ENCODE data around the gene PYGL. TPM values are rescaled to one million over a fixed set of nuclear protein-coding genes. Genes with fewer than 3 reads are reported as not detected.
"Not testable (repeated sequence)": the region's sequence is repeated elsewhere in the genome, so short reads cannot be mapped to it uniquely, and the experiment has no call there.

PYGL gene
- total RNA-seq, 1 experiment from 2014 or later, result 199 TPM

DNA sequence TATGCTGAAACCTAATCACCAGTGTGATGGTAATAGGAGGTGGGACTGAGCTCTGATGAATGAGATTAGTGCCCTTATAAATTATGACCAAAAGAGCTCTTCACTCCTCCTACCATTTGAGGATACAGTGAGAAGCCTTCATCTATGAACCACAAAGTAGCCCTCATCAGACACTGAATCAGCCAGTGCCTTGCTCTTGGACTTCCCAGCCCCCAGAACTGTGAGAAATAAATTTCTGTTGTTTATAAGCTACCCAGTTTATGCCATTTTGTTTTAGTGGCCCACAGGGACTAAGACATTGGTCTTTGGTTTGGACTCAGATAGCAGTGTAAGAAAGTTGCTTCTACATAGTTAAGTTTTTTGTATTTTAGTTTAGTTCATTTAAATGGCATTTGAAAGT lies 39.6 kb downstream of the PYGL start:
- no peak for DNase-seq (ENCODE audit: low read depth, low spot score)
- in situ Hi-C loops (cut with HindIII; ENCODE audit: low pct_unique_long_range_greater_than_20kb, low sequenced_read_pairs), result no loop called here

GRCh38 chr14:50901361-50901760 lies 42.9 kb downstream of the PYGL start:
- DNase-seq (ENCODE audit: low read depth, low spot score), result no peak
- in situ Hi-C loops (cut with HindIII; ENCODE audit: low pct_unique_long_range_greater_than_20kb, low sequenced_read_pairs), result no loop called here

- in situ Hi-C loops (cut with HindIII; ENCODE audit: low pct_unique_long_range_greater_than_20kb, low sequenced_read_pairs), result no loop called here
- no peak for DNase-seq (ENCODE audit: low read depth, low spot score)
These were observed 46.6 kb downstream of the PYGL start for GRCh38 chr14:50897658-50898175.

DNA sequence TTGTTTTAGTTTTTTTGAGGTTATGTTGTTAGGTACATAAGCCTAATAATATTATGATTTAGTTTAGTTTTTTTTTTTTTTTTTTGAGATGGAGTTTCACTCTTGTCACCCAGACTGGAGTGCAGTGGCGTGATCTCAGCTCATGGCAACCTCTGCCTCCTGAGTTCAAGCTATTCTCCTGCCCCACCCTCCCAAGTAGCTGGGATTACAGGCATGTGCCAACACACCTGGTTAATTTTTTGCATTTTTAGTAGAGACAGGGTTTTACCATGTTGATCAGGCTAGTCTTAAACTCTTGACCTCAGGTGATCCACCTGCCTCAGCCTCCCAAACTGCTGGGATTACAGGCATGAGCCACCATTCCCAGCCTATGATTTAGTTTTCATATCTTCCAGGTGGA lies 47.3 kb downstream of the PYGL start:
- in situ Hi-C loops (cut with HindIII; ENCODE audit: low pct_unique_long_range_greater_than_20kb, low sequenced_read_pairs); DNase-seq (ENCODE audit: low read depth, low spot score): not testable (repeated sequence)

- DNase-seq (ENCODE audit: low read depth, low spot score); in situ Hi-C loops (cut with HindIII; ENCODE audit: low pct_unique_long_range_greater_than_20kb, low sequenced_read_pairs): not testable (repeated sequence)
These were observed 47.9 kb downstream of the PYGL start for GRCh38 chr14:50896421-50896820.

DNA sequence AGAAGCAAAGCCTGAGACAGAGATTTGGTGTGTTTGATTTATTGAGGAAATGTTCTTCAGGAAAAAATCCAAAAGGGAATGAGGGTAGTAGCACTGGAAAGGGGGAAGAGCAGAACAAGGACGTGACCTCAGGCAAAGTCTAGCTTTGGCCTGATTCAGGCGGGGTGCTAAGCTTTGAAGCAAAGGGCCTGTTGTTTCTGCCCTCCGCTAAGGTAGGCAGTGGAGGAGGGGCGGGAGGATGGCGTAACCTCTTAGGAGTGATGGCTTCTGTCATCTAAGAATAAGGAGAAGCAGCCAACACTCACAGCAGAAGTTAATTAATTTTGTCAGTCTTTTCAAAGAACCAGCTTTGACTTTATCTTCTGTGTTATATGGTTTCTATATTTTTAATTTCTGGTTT lies 52.0 kb downstream of the PYGL start:
- peak; percentile 14 for DNase-seq (ENCODE audit: low read depth, low spot score)

GRCh38 chr14:50887476-50887875 lies 56.8 kb downstream of the PYGL start:
- DNase-seq (ENCODE audit: low read depth, low spot score), result no peak
- in situ Hi-C loops (cut with HindIII; ENCODE audit: low pct_unique_long_range_greater_than_20kb, low sequenced_read_pairs), result no loop called here

More for the DNA sequence above, 52.0 kb downstream of the PYGL start:
- in situ Hi-C loops (cut with HindIII; ENCODE audit: low pct_unique_long_range_greater_than_20kb, low sequenced_read_pairs), result no loop called here

- in situ Hi-C loops (cut with HindIII; ENCODE audit: low pct_unique_long_range_greater_than_20kb, low sequenced_read_pairs), result no loop called here
- no peak for DNase-seq (ENCODE audit: low read depth, low spot score)
These were observed 60.5 kb downstream of the PYGL start for GRCh38 chr14:50883827-50884197.

GRCh38 chr14:50882932-50883826 lies 61.1 kb downstream of the PYGL start:
- in situ Hi-C loops (cut with HindIII; ENCODE audit: low pct_unique_long_range_greater_than_20kb, low sequenced_read_pairs), result no loop called here
- DNase-seq (ENCODE audit: low read depth, low spot score), result no peak

- no peak for DNase-seq (ENCODE audit: low read depth, low spot score)
- in situ Hi-C loops (cut with HindIII; ENCODE audit: low pct_unique_long_range_greater_than_20kb, low sequenced_read_pairs), result no loop called here
These were observed 68.8 kb downstream of the PYGL start for GRCh38 chr14:50875359-50876070.

GRCh38 chr14:50874757-50875156 lies 69.5 kb downstream of the PYGL start:
- no peak for DNase-seq (ENCODE audit: low read depth, low spot score)
- in situ Hi-C loops (cut with HindIII; ENCODE audit: low pct_unique_long_range_greater_than_20kb, low sequenced_read_pairs), result no loop called here

GRCh38 chr14:50871914-50872732 lies 72.2 kb downstream of the PYGL start, which contains the start of gene ABHD12B:
Gene ABHD12B (plus strand): TSS chr14:50872053. CDS start chr14:50872175, 122 bp downstream.
- no peak for DNase-seq (ENCODE audit: low read depth, low spot score)
- in situ Hi-C loops (cut with HindIII; ENCODE audit: low pct_unique_long_range_greater_than_20kb, low sequenced_read_pairs), result no loop called here

- in situ Hi-C loops (cut with HindIII; ENCODE audit: low pct_unique_long_range_greater_than_20kb, low sequenced_read_pairs), result no loop called here
- no peak for DNase-seq (ENCODE audit: low read depth, low spot score)
These were observed 73.1 kb downstream of the PYGL start for GRCh38 chr14:50871228-50871627.

DNA sequence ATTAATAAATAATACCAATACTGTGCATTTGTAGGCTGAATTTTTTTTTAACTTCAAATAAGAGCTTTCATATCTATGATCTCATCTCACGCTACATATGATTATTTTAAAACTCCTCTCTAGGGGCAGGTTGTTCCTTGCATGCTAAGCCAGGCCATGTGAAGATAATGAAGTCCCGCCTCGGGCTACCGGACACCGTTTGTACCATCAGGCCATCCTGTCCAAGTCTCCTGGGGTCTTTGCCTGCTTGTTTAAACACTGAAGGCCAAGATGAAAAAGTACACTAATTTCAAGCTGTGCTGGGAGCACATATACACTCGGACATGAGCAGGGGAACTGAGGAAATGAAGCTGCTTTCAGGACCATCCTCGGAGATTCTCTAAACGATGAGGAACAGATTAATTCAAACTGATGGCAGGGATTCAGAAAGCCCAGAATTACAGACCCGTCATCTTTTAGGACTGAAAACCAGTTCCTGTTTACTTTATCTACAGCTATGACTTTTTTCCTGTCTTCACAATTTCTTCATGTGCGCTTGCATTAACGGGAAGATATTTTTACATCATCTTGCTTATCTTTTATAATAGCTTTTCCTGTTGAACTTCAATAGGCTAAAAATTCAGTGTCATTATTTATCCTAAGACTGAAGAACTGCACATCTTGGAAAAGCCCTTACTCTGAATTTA lies 78.7 kb downstream of the PYGL start:
- no peak for DNase-seq (ENCODE audit: low read depth, low spot score)
- in situ Hi-C loops (cut with HindIII; ENCODE audit: low pct_unique_long_range_greater_than_20kb, low sequenced_read_pairs), result no loop called here

- DNase-seq (ENCODE audit: low read depth, low spot score), result no peak
- in situ Hi-C loops (cut with HindIII; ENCODE audit: low pct_unique_long_range_greater_than_20kb, low sequenced_read_pairs), result no loop called here
These were observed 79.3 kb downstream of the PYGL start for GRCh38 chr14:50864946-50865345.

- DNase-seq (ENCODE audit: low read depth, low spot score), result no peak
- in situ Hi-C loops (cut with HindIII; ENCODE audit: low pct_unique_long_range_greater_than_20kb, low sequenced_read_pairs), result no loop called here
These were observed 80.0 kb downstream of the PYGL start for GRCh38 chr14:50864237-50864636.

DNA sequence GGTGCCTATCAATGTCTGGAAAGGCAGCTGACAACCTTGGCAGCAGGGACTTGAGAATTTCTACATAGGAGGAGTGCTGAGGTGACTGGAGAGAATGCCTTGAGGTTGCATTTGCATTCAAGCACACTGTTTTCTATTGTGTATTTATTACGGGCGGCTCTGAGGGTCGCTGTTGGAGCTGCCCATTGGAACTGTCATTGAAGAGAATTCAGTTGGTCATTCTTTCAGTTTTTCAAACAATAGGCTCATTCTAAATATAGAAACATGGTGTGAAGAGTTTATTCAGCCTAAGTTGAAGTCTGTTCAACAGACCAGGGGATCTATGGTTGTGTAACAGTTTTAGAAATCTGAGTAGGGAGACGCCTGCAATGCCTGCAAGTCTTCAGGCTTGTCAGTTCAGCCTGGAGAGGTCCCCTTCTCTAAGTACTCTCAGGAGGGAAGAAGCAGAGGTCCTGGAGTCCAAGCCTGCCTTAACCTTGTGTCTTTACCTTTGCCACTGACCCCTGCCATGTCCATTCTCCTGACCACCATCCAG lies 82.2 kb downstream of the PYGL start:
- DNase-seq (ENCODE audit: low read depth, low spot score), result peak; percentile 26
- in situ Hi-C loops (cut with HindIII; ENCODE audit: low pct_unique_long_range_greater_than_20kb, low sequenced_read_pairs), result no loop called here

Measured in SK-MEL-5 (cell line).